ENCODE measurements around the gene THAP9. TPM values are rescaled to one million over a fixed set of nuclear protein-coding genes. Genes with fewer than 3 reads are reported as not detected.

THAP9 gene
- total RNA-seq, 4 donors from 2014 or later = 1.1 to 6.2 (median 2.8) TPM

GRCh38 chr4:82930848-82931755 is 30.6 kb downstream of the THAP9 start:
- peaks cover 0 to 83% (median 0%) of the 10 kb centered on the region in 3 donors for H3K36me3 ChIP-seq
- WGBS, 2 donors = 80 to 82% methylated on average over 5 of the region's 5 CpGs
- no peak overlapping the region for H3K4me3 ChIP-seq
- no peaks in the 10 kb centered on the region for H3K27me3 ChIP-seq
- TF ChIP-seq CTCF (IDR thresholded peaks at IDR 0.05) (no peak), POLR2A (IDR thresholded peaks at IDR 0.05) (no peak)
- no peaks in the 10 kb centered on the region for H3K9me3 ChIP-seq
- H3K27ac ChIP-seq = no peak overlapping the region
- intact Hi-C loops (cut with DNase I) = no loop called here
- DNase-seq = no peak
- H3K4me1 ChIP-seq = no peaks in the 10 kb centered on the region

- no peak overlapping the region for H3K4me3 ChIP-seq
- H3K4me1 ChIP-seq = no peaks in the 10 kb centered on the region
- H3K36me3 ChIP-seq = peaks cover 0 to 93% (median 0%) of the 10 kb centered on the region in 3 donors
- TF ChIP-seq CTCF (IDR thresholded peaks at IDR 0.05) (no peak), POLR2A (IDR thresholded peaks at IDR 0.05) (no peak)
- no peak for DNase-seq
- no peaks in the 10 kb centered on the region for H3K27me3 ChIP-seq
- H3K27ac ChIP-seq = no peak overlapping the region
- intact Hi-C loops (cut with DNase I) = no loop called here
- no peaks in the 10 kb centered on the region for H3K9me3 ChIP-seq
Measured at GRCh38 chr4:82934441-82934840, 33.9 kb downstream of the THAP9 start.

GRCh38 chr4:82939414-82939813 is 38.9 kb downstream of the THAP9 start:
- intact Hi-C loops (cut with DNase I) = no loop called here
- no peak for DNase-seq
- Histone ChIP-seq H3K27me3 (no peaks in the 10 kb centered on the region), H3K4me3 (no peak overlapping the region), H3K36me3 (peaks cover 0 to 82% (median 0%) of the 10 kb centered on the region in 3 donors), H3K9me3 (no peaks in the 10 kb centered on the region), H3K4me1 (no peaks in the 10 kb centered on the region), H3K27ac (no peak overlapping the region)
- TF ChIP-seq POLR2A (IDR thresholded peaks at IDR 0.05) = no peak
- no peak for TF ChIP-seq CTCF (IDR thresholded peaks at IDR 0.05)
- 87 to 88% methylated on average over 2 of the region's 2 CpGs for WGBS, 2 donors

- H3K4me1 ChIP-seq = no peaks in the 10 kb centered on the region
- H3K27me3 ChIP-seq = no peaks in the 10 kb centered on the region
- H3K36me3 ChIP-seq = peaks cover 0 to 27% (median 0%) of the 10 kb centered on the region in 3 donors
- DNase-seq = no peak
- no peak overlapping the region for H3K27ac ChIP-seq
- no peak overlapping the region for H3K4me3 ChIP-seq
- TF ChIP-seq CTCF (IDR thresholded peaks at IDR 0.05) = no peak
- no peak for TF ChIP-seq POLR2A (IDR thresholded peaks at IDR 0.05)
- intact Hi-C loops (cut with DNase I) = no loop called here
- H3K9me3 ChIP-seq = no peaks in the 10 kb centered on the region
Measured at GRCh38 chr4:82947498-82947897, 47.0 kb downstream of the THAP9 start.

GRCh38 chr4:82948647-82949204 is 48.2 kb downstream of the THAP9 start:
- 89 to 90% methylated on average over 1 of the region's 1 CpG for WGBS, 2 donors
- intact Hi-C loops (cut with DNase I) = no loop called here
- H3K9me3 ChIP-seq = no peaks in the 10 kb centered on the region

More at GRCh38 chr4:82948647-82949204, 48.2 kb downstream of the THAP9 start:
- Histone ChIP-seq H3K4me1 (no peaks in the 10 kb centered on the region), H3K4me3 (no peak overlapping the region), H3K27ac (no peak overlapping the region), H3K36me3 (peaks cover 0 to 26% (median 0%) of the 10 kb centered on the region in 3 donors), H3K27me3 (no peaks in the 10 kb centered on the region)
- TF ChIP-seq POLR2A (IDR thresholded peaks at IDR 0.05) = no peak
- no peak for TF ChIP-seq CTCF (IDR thresholded peaks at IDR 0.05)
- DNase-seq = no peak
